GM21619 (cell line): ENCODE results near the gene GCKR.
"Not testable (repeated sequence)": the region's sequence is repeated elsewhere in the genome, so short reads cannot be mapped to it uniquely, and the experiment has no call there.

Experiments
- ATAC-seq: cut with Tn5 transposase; IDR thresholded peaks from one replicate; pipeline ENCODE4 v1.9.1; 2021; ENCODE audit not compliant: unreplicated experiment

The GCKR gene

GRCh38 chr2:27506587-27506986 lies 9.9 kb downstream of the GCKR start:
- no peak for ATAC-seq

GRCh38 chr2:27507293-27507692 lies 10.7 kb downstream of the GCKR start:
- ATAC-seq: no peak

GRCh38 chr2:27509326-27509725 lies 12.7 kb downstream of the GCKR start:
- no peak for ATAC-seq

GRCh38 chr2:27518113-27518781 lies 21.6 kb downstream of the GCKR start:
- ATAC-seq: no peak

GRCh38 chr2:27518782-27519113 lies 22.1 kb downstream of the GCKR start:
- no peak for ATAC-seq

- no peak for ATAC-seq
Measured at GRCh38 chr2:27520316-27520715, 23.7 kb downstream of the GCKR start.

GRCh38 chr2:27522400-27522945 lies 25.8 kb downstream of the GCKR start:
- no peak for ATAC-seq

GRCh38 chr2:27527182-27527581 lies 30.5 kb downstream of the GCKR start:
- no peak for ATAC-seq

GRCh38 chr2:27531983-27532382 lies 35.3 kb downstream of the GCKR start:
- no peak for ATAC-seq

- no peak for ATAC-seq
Measured at GRCh38 chr2:27537287-27537686, 40.6 kb downstream of the GCKR start.

GRCh38 chr2:27538839-27539450 lies 42.3 kb downstream of the GCKR start:
- ATAC-seq: not testable (repeated sequence)

GRCh38 chr2:27539649-27540048 lies 43.0 kb downstream of the GCKR start:
- not testable (repeated sequence) for ATAC-seq

GRCh38 chr2:27544143-27544821 lies 47.6 kb downstream of the GCKR start:
- ATAC-seq: no peak

- no peak for ATAC-seq
Measured at GRCh38 chr2:27545348-27546141, 48.9 kb downstream of the GCKR start.

GRCh38 chr2:27549303-27549702 lies 52.7 kb downstream of the GCKR start:
- no peak for ATAC-seq

- no peak for ATAC-seq
Measured at GRCh38 chr2:27551514-27551913, 54.9 kb downstream of the GCKR start.

- no peak for ATAC-seq
Measured at GRCh38 chr2:27552941-27553340, 56.3 kb downstream of the GCKR start.

- not testable (repeated sequence) for ATAC-seq
Measured at GRCh38 chr2:27554451-27554850, 57.8 kb downstream of the GCKR start.

GRCh38 chr2:27559228-27559627 lies 62.6 kb downstream of the GCKR start:
- no peak for ATAC-seq

GRCh38 chr2:27561060-27561459 lies 64.4 kb downstream of the GCKR start:
- ATAC-seq: no peak

GRCh38 chr2:27566628-27567027 lies 70.0 kb downstream of the GCKR start:
- no peak for ATAC-seq
